Measurements from ENCODE around the gene CEACAM8. TPM values are rescaled to one million over a fixed set of nuclear protein-coding genes. Genes with fewer than 3 reads are reported as not detected.

CEACAM8 gene
- total and polyA plus RNA-seq, 8 donors: 0.05 to 1.1 (median 0.12) TPM; not detected in 5

DNA sequence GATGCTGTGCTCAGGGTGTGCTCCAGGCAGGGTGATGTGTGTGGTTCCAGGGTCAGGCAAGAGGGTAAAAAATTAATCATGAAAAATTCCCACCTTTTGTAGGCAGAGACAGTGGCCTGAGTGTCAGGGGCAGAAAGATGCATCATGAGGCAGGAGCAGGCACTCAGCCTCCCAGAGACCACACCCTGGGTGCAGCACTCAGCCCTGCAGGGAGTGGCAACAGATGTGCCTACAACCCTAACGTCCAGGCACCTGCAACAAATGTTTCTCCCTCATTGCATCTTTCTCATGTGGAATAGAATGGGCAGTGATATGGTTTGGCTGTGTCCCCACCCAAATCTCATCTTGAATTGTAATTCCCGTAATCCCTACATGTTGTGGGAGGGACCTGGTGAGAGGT, 46.8 kb downstream of the CEACAM8 start:
- no peak for DNase-seq
- Histone ChIP-seq H3K9me3 (peaks cover 0 to 19% (median 8%) of the 10 kb centered on the region in 4 donors), H3K4me3 (no peak overlapping the region), H3K36me3 (no peaks in the 10 kb centered on the region), H3K27me3 (peaks cover 0 to 22% (median 0%) of the 10 kb centered on the region in 3 donors), H3K27ac (no peak overlapping the region), H3K4me1 (peaks cover 0 to 3% (median 0%) of the 10 kb centered on the region in 4 donors)
- intact Hi-C loops (cut with DNase I; ENCODE audit: low total_unique reads): no loop called here
- 37 to 53% (median 49%) methylated on average over 2 of the region's 2 CpGs for WGBS, 5 donors
- no peak for TF ChIP-seq POLR2A (IDR thresholded peaks at IDR 0.05)
- TF ChIP-seq, protein P1, sequence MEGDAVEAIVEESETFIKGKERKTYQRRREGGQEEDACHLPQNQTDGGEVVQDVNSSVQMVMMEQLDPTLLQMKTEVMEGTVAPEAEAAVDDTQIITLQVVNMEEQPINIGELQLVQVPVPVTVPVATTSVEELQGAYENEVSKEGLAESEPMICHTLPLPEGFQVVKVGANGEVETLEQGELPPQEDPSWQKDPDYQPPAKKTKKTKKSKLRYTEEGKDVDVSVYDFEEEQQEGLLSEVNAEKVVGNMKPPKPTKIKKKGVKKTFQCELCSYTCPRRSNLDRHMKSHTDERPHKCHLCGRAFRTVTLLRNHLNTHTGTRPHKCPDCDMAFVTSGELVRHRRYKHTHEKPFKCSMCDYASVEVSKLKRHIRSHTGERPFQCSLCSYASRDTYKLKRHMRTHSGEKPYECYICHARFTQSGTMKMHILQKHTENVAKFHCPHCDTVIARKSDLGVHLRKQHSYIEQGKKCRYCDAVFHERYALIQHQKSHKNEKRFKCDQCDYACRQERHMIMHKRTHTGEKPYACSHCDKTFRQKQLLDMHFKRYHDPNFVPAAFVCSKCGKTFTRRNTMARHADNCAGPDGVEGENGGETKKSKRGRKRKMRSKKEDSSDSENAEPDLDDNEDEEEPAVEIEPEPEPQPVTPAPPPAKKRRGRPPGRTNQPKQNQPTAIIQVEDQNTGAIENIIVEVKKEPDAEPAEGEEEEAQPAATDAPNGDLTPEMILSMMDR (IDR thresholded peaks at IDR 0.05): no peak
- no peak for TF ChIP-seq POLR2AphosphoS5 (IDR thresholded peaks at IDR 0.05)
- TF ChIP-seq EP300 (IDR thresholded peaks at IDR 0.05): no peak

DNA sequence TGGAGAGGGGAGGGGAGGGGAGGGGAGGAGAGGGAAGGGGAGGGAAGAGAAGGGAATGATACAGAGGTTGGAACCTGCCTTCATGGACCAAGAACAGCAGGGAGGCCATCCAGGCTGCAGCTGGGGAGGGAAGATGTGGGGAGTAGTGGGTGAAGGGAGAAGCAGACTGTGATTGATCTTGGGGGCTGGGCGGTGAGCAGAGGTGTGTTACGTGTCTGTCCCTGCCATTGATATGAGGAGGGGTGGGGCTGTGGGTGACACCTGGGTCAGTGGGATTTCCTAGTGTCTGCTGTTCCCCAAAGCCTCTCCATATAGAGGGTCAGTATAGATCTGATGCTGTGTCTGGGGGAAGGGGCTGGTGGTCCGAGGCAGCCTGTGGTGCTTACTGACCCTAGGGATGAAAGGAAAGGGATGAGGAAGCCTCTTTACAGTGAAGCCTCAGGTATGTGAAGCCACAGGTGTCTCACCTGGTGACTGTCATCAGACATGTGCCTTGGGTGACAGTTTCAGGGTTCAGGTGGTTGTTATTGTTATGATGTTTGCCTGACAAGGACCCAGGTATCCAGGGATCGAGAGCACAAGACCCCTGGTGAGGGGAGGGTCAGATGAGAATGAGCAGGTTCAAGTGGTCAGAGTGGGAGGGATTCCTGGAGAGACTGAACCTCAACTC, 47.8 kb downstream of the CEACAM8 start:
- TF ChIP-seq POLR2A (IDR thresholded peaks at IDR 0.05) (no peak), EP300 (IDR thresholded peaks at IDR 0.05) (no peak), POLR2AphosphoS5 (IDR thresholded peaks at IDR 0.05) (no peak)
- TF ChIP-seq, protein P1 (IDR thresholded peaks at IDR 0.05): no peak
- Histone ChIP-seq H3K27ac (no peak overlapping the region), H3K36me3 (no peaks in the 10 kb centered on the region), H3K4me1 (no peaks in the 10 kb centered on the region), H3K9me3 (peaks cover 0 to 19% (median 8%) of the 10 kb centered on the region in 4 donors), H3K4me3 (no peak overlapping the region), H3K27me3 (peaks cover 0 to 22% (median 0%) of the 10 kb centered on the region in 3 donors)
- intact Hi-C loops (cut with DNase I; ENCODE audit: low total_unique reads): no loop called here
- no peak for DNase-seq
- WGBS, 5 donors: 60 to 73% (median 68%) methylated on average over 4 of the region's 4 CpGs

DNA sequence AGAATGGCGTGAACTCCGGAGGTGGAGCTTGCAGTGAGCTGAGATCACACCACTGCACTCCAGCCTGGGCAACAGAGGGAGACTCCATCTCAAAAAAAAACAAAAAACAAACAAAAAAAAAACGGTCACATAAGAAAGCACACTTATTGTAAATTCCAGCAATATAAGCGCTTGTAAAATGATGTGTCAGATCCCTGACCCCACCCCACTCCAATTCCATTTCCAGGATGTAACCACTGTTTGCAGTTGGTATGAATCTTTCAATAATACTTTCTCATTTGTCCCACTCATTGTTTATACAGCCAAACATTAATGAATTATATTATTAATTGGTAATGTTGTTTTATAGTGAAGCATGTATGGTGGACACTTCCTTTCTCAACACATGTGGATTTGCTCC, 50.6 kb downstream of the CEACAM8 start:
- TF ChIP-seq POLR2AphosphoS5 (IDR thresholded peaks at IDR 0.05) (no peak), EP300 (IDR thresholded peaks at IDR 0.05) (no peak), POLR2A (IDR thresholded peaks at IDR 0.05) (no peak)
- TF ChIP-seq, protein P1 (IDR thresholded peaks at IDR 0.05): no peak
- peaks cover 0 to 15% (median 0%) of the 10 kb centered on the region in 3 donors for H3K27me3 ChIP-seq
- intact Hi-C loops (cut with DNase I; ENCODE audit: low total_unique reads): no loop called here
- H3K27ac ChIP-seq: no peak overlapping the region
- WGBS, 5 donors: 73 to 83% (median 78%) methylated on average over 4 of the region's 4 CpGs
- H3K4me3 ChIP-seq: no peak overlapping the region
- H3K9me3 ChIP-seq: peaks cover 0 to 9% (median 6%) of the 10 kb centered on the region in 4 donors
- no peaks in the 10 kb centered on the region for H3K36me3 ChIP-seq
- H3K4me1 ChIP-seq: no peaks in the 10 kb centered on the region
- no peak for DNase-seq

DNA sequence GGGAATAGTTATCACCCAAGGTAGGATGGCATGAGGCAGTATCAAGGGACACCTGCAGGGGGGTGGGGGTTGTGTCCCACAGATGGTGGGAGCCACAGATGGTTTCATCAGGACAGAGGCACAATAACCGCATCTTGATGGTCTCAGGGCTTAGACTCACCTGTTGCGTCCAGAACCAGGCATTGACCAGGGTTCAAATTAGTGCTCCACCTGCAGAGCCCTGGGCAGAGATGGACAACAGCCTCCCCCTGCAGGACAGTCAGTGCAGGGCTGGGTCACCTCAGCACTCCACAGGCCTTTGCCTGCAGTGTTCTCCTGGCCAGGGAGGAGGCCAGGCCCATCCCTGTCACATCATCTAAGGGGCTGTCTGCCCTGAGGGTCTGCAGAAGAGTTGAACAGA, 51.9 kb downstream of the CEACAM8 start:
- H3K27me3 ChIP-seq: peaks cover 0 to 10% (median 0%) of the 10 kb centered on the region in 3 donors
- WGBS, 5 donors: 96 to 100% (median 100%) methylated on average over 2 of the region's 2 CpGs
- intact Hi-C loops (cut with DNase I; ENCODE audit: low total_unique reads): no loop called here
- no peaks in the 10 kb centered on the region for H3K36me3 ChIP-seq
- H3K9me3 ChIP-seq: peaks cover 0 to 5% (median 0%) of the 10 kb centered on the region in 4 donors
- no peak overlapping the region for H3K27ac ChIP-seq
- DNase-seq: no peak
- TF ChIP-seq, protein P1 (IDR thresholded peaks at IDR 0.05): no peak
- no peak for TF ChIP-seq EP300 (IDR thresholded peaks at IDR 0.05)
- TF ChIP-seq POLR2A (IDR thresholded peaks at IDR 0.05): no peak
- no peak for TF ChIP-seq POLR2AphosphoS5 (IDR thresholded peaks at IDR 0.05)
- H3K4me3 ChIP-seq: no peak overlapping the region
- H3K4me1 ChIP-seq: no peaks in the 10 kb centered on the region

All from stomach (tissue), 9 donors.